ENCODE results near the gene PSME1.

PSME1 gene

GRCh38 chr14:24135834-24136683, at the start of gene PSME1:
Gene PSME1, plus strand, starts transcription at chr14:24136194. Its CDS starts 69 bp downstream, at chr14:24136263.
- in situ Hi-C loops (cut with HindIII; ENCODE audit: low sequenced_read_pairs), result no loop called here

GRCh38 chr14:24087004-24087403, 49.0 kb upstream of the PSME1 start:
- in situ Hi-C loops (cut with HindIII; ENCODE audit: low sequenced_read_pairs), result no loop called here

- in situ Hi-C loops (cut with HindIII; ENCODE audit: low sequenced_read_pairs), result no loop called here
These were observed 47.9 kb upstream of the PSME1 start for GRCh38 chr14:24088095-24088494.

GRCh38 chr14:24089890-24090289, 46.1 kb upstream of the PSME1 start:
- in situ Hi-C loops (cut with HindIII; ENCODE audit: low sequenced_read_pairs), result no loop called here

- in situ Hi-C loops (cut with HindIII; ENCODE audit: low sequenced_read_pairs), result no loop called here
These were observed 43.9 kb upstream of the PSME1 start for GRCh38 chr14:24092110-24092504.

- in situ Hi-C loops (cut with HindIII; ENCODE audit: low sequenced_read_pairs), result no loop called here
These were observed 43.3 kb upstream of the PSME1 start for GRCh38 chr14:24092505-24093206.

GRCh38 chr14:24093207-24093900, 42.6 kb upstream of the PSME1 start:
- in situ Hi-C loops (cut with HindIII; ENCODE audit: low sequenced_read_pairs), result no loop called here

GRCh38 chr14:24093901-24094840, 41.8 kb upstream of the PSME1 start, which contains the start of gene PCK2:
Gene PCK2, plus strand, starts transcription at chr14:24094311. Its CDS starts 95 bp downstream, at chr14:24094406.
- in situ Hi-C loops (cut with HindIII; ENCODE audit: low sequenced_read_pairs), result no loop called here

- in situ Hi-C loops (cut with HindIII; ENCODE audit: low sequenced_read_pairs), result no loop called here
These were observed 41.1 kb upstream of the PSME1 start for GRCh38 chr14:24094841-24095270.

- in situ Hi-C loops (cut with HindIII; ENCODE audit: low sequenced_read_pairs), result no loop called here
These were observed 40.5 kb upstream of the PSME1 start for GRCh38 chr14:24095271-24096068.

GRCh38 chr14:24096545-24097181, 39.3 kb upstream of the PSME1 start:
- in situ Hi-C loops (cut with HindIII; ENCODE audit: low sequenced_read_pairs), result no loop called here

- in situ Hi-C loops (cut with HindIII; ENCODE audit: low sequenced_read_pairs), result no loop called here
These were observed 37.6 kb upstream of the PSME1 start for GRCh38 chr14:24098229-24098926.

GRCh38 chr14:24098927-24099813, 36.8 kb upstream of the PSME1 start:
- in situ Hi-C loops (cut with HindIII; ENCODE audit: low sequenced_read_pairs), result no loop called here

GRCh38 chr14:24100197-24100981, 35.6 kb upstream of the PSME1 start:
- in situ Hi-C loops (cut with HindIII; ENCODE audit: low sequenced_read_pairs), result no loop called here

GRCh38 chr14:24100982-24101494, 35.0 kb upstream of the PSME1 start:
- in situ Hi-C loops (cut with HindIII; ENCODE audit: low sequenced_read_pairs), result no loop called here

- in situ Hi-C loops (cut with HindIII; ENCODE audit: low sequenced_read_pairs), result no loop called here
These were observed 33.5 kb upstream of the PSME1 start for GRCh38 chr14:24102357-24103048.
